Activated CD4-positive, alpha-beta T cell treated with anti-CD3 and anti-CD28 coated beads for 4 hours (primary cell): ENCODE measurements around the gene BSPRY.

Experiments used
- DNase-seq, 2 donors: peaks; one replicate each; pipeline ENCODE4 v3.0.0-alpha.2; 2020

BSPRY gene

DNA sequence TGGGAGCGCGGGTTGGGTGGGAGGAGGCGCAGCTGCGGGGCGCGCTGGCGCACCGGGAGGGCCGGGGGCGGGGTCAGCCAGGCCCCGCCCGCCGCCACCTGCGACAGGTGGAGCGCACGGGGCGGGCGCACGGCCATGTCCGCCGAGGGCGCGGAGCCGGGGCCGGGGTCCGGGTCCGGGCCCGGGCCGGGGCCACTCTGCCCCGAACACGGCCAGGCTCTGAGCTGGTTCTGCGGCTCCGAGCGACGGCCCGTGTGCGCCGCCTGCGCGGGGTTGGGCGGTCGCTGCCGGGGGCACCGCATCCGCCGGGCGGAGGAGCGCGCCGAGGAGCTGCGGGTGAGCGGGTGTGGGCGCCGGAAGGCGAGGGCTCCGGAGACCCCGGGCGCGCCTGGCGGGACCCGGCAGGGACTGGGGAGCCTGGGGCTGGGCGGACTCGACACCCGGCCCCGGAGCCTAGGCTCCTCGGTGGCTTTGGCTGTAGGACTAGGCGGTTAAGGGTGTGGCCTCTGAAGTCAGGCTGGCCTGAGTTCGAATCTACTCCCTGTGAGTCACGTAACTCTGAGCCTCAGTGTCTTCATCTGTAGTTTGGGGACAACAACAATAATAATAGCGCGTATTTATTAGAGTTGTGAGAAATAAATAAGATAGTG, at the start of gene BSPRY:
BSPRY (plus strand) TSS at position 97 of the 650 bp plus-strand sequence; CDS start at position 136, 39 bp downstream.
- DNase-seq = peak in 1 of 2 donors; percentile 15

- no peak for DNase-seq
Measured at GRCh38 chr9:113299800-113300292, 49.5 kb upstream of the BSPRY start.

GRCh38 chr9:113301548-113301947, 47.8 kb upstream of the BSPRY start:
- DNase-seq = no peak

DNA sequence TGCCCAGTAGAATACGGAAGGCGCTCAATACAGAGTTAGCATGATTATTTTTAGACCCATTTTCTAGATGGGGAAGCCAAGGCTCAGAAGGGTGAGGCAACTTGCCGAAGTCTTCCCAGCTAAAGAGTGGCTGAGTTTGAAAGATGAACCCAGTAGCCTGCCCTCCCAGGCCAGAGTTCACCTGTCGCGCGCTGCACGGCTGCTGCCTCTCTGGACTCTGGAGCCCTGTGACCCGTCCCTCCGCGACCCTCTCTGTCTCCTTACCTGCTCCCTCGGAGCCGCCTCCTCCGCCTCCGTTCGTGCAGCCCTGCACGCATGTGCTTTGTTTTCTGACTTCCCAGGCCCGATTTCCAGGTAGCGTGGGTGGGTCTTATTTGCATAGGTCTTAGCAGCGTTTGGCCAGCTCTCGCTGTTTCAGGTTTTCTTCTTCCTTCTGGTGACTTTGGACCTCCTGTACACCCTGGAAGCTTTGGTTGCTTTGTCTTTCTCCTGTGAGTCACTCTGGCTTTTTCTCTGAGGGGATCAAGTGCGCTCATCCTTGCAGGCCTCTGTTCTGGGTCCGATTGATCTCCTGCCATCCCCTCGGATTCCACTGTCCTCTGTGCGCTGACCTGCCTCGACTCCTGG, 46.4 kb upstream of the BSPRY start, which contains the start of gene RNF183:
RNF183 (minus strand) TSS at position 585 of the 627 bp plus-strand sequence. CDS start 5,192 bp downstream, outside the sequence.
- DNase-seq = no peak

DNA sequence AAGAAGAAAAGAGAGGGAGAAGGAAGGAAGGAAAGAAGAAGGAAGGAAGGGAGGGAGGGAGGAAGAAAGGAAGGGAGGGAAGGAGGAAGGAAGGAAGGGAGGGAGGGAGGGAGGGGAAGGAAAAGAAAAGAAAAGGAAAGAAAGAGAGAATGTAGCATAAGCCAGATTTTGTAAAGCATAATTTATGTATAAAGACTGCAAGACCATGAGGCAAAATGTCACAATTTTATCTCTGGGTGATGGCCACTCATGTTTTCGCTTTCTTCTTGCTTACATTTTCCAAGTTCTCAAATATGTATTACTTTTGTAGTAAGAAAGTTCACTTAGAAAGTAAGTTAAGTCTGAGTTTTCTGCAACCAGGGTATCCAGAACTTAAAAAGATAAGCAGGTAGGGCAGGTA, 42.8 kb upstream of the BSPRY start:
- DNase-seq = no peak

- DNase-seq = no peak
Measured at GRCh38 chr9:113307396-113307975, 41.9 kb upstream of the BSPRY start.

DNA sequence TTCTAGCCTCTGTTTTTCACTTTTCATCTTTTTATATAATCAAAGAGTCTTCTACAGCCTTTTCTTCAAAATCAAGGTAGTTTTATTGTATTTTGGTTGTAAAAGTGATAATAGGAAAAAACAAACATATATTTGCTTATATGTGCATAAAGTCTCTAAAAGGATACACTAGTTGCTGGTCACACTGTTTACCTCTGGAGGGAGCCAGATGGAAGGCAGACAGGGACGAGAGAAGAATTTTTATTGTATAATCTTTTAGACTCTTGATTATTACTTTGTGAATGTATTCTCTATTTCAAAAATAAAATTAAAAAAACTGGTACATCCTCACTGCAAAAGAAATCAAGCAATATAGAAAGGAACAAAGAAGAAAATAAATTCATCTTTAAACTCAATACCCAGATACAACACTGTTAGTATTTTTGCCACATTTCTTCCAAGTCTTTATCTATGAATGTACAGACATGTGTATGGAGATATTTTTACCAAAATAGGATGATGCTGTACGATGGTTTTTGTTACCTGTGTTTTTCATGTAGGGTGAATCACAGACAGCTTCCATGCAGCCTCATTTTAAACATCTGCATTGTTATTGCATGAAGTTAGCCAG, 40.0 kb upstream of the BSPRY start:
- DNase-seq = peak in 1 of 2 donors; percentile 13

DNA sequence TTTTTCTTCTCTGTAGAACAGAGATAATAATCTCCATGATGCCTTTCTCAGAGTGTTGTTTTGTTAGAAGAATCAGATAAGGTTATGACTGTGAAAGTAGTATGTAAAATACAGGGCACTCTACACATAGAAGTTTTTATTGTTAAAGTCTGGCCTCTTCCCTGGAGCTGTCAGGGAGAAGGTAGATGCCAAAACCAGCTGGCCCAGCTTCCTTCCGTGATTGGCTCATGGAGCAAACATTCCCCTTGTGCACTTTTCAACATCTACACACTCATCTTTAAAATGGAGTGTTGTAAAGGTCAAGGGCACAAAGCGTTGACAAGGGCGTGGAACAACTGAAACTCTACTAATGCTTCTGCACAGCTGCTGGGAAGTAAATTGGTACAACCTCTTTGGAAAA, 38.8 kb upstream of the BSPRY start:
- DNase-seq = no peak

GRCh38 chr9:113311961-113312360, 37.4 kb upstream of the BSPRY start:
- DNase-seq = no peak

GRCh38 chr9:113313261-113313660, 36.1 kb upstream of the BSPRY start:
- DNase-seq = no peak

DNA sequence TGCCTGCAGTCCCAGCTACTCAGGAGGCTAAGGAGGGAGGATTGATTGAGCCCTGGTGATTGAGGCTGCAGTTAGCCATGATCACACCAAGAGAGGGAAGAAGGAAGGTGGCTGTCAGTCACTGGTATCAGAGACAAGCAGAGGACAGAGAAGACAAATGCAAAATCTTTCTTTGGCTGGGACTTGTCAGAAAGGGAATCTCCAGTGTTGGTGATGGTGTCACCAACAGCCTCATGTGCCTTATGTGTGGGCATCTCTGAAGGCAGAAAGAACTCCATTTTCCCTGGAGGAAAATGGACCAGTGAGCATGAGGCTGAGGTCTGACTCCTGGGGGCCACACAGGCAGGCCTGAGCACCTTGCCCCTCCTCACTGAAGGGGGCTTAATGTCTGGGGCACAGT, 34.1 kb upstream of the BSPRY start:
- DNase-seq = no peak

- no peak for DNase-seq
Measured at GRCh38 chr9:113316030-113316429, 33.3 kb upstream of the BSPRY start.

GRCh38 chr9:113317777-113318176, 31.6 kb upstream of the BSPRY start:
- no peak for DNase-seq

DNA sequence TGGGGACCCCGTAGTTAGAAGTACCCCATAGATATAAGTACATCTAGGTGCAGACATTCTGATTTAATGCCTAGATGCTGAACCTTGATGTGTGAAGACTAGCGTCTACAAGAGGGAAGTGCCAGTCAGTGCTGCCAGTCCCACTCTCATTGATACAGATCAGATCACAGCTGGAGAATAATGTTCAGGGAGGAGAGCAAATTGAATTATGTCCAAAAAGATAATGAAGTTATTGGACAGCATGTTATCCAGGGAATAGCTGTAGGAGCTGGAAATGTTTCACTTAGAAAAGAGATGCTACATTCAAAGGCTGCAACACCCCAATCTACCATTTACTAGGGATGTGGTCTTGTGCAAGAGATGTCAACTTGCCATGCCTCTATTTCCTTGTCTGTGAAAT, 30.3 kb upstream of the BSPRY start:
- DNase-seq = no peak

- no peak for DNase-seq
Measured at GRCh38 chr9:113320051-113320450, 29.3 kb upstream of the BSPRY start.

DNA sequence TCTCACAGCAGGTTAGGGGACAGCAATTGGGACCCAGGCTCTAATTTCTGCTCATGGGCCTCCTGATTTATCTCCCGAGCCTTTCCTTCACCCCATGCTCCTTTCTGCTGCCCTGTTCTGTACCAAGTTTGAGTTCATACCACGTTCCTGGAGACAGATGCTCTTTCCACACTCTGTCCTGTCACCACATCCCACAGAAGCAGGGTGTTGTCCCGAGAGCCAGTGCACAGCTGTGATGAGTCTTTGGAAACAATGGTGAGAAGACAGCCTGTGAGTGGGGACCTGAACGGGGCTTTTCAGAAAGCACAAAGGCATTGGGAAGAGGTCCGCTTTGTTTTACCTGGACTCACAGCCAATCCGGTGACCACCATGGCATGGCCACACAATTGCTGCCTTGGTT, 26.7 kb upstream of the BSPRY start:
- no peak for DNase-seq

DNA sequence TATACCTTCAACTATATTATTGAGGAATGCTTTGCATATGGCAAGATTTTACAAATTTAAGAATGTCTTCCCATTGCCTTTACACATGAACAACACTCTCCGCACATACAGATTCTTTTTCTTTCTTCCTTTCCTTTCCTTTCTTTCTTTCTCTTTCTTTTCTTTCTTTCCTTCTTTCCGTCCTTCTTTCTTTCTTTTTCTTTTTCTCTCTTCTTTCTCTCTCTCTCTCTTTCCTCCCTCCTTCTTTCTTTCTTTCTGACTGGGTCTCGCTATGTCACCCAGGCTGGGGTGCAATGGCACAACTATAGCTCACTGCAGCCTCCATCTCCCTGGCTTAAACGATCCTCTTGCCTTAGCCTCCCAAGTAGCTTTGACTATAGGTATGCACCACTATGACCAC, 23.1 kb upstream of the BSPRY start:
- no peak for DNase-seq

- no peak for DNase-seq
Measured at GRCh38 chr9:113328045-113328782, 21.1 kb upstream of the BSPRY start.

- DNase-seq = no peak
Measured at GRCh38 chr9:113331780-113332179, 17.6 kb upstream of the BSPRY start.

DNA sequence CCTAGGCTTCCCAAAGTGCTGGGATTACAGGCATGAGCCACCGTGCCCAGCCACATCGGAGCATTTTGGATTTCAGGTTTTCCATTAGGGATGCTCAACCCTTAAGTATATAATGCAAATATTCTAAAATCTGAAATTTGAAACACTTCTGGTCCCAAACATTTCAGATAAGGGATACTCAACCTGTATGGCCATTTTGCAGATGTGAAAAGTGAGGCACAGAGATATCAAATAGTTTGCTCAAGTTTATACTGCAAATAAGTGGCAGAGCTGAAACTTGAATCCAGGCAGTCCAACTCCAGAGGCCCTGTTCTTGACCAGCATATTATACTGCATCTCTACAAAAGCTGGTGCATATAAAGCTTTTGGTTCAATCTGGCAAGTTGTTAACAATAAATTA, 11.6 kb upstream of the BSPRY start:
- DNase-seq = no peak

DNA sequence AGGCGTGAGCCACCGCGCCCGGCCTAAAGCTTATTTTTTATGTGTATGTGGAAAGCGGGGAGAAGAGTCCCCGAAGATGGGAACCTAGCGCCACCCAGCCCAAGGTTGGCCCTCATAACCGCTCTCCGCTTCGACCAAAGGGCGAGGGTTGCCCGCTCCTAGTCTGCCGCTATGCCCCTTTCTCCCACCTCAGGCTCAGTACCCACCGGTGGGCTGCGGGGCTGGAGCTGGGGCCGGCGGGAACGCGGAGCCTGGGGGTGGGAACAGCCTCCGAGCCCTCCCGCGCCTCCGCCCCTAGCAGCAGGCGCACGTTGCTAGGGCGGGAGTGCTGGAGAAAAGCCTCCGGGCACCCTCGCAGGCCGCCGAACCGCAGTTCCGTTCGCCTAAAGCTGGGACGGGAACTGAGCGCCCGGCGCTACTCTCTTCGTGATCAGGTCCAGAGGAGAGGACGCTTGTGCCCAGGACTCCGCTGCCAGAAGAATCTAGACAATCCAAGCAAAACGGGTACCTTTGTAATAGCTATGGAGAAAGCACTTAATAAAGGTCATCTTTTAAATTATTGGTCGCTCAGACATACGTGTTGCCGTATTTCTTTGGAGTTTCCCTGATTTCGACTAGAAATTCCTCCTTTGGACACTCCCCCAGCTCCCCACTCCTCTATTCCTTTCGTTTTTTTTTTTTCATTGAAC, 9.2 kb upstream of the BSPRY start, which contains the start of gene WDR31:
WDR31 (minus strand) TSS at position 265 of the 689 bp plus-strand sequence. CDS start 8,253 bp downstream, outside the sequence.
- DNase-seq = peak; percentile 77 to 79
